Esophagus muscularis mucosa (tissue), 3 donors: ENCODE data around the gene C21orf58.

Experiments used
- POLR2A ChIP-seq: fragments of 450-650 bp; IDR thresholded peaks from one replicate; pipeline ENCODE4 v1.6.1; 2017; ENCODE audit warnings: antibody characterized with exemption, moderate library complexity, mild to moderate bottlenecking, low read depth
- TF ChIP-seq, protein P1 (sequence below), 3 experiments: fragments of 200-600 bp in 2 of 3; fragments of 450-650 bp in 1 of 3; sonication (generic) in 2 of 3; IDR thresholded peaks; one replicate each; pipeline ENCODE4 v1.5.1; 2017 to 2019; ENCODE audit warnings: antibody characterized with exemption in 3 of 3, mild to moderate bottlenecking in 2 of 3, moderate library complexity in 1 of 3

DNA sequence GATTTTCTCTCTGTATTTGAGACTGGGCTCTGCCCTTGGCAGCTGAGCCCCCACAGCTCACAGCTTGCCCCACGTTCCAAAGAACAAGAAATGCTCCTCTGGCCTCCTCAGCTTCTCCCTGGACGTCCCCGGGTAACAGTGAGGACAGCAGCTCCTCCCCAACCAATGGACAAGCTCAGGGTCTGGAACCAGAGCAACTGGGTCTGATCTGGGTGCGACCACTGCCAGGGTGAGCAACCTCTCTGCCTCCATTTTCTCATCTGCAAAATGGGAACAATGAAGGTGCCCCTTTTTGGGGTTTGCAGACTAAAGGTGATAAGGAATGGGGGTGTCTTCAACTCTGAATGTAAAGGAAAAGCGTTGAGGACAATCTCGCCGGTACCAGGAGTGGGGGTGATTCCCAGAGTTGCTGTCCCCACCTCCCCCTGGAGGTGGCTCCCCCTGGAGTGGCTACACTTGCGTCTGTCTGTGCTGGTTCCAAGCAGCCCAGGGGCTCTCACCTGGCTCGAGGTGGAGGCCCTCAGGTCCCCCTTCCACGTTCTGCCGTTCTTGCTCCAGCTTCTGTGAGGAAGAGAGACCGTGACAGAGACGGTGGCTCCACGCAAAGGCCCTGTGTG, 6.9 kb downstream of the C21orf58 start:
- TF ChIP-seq, protein P1, sequence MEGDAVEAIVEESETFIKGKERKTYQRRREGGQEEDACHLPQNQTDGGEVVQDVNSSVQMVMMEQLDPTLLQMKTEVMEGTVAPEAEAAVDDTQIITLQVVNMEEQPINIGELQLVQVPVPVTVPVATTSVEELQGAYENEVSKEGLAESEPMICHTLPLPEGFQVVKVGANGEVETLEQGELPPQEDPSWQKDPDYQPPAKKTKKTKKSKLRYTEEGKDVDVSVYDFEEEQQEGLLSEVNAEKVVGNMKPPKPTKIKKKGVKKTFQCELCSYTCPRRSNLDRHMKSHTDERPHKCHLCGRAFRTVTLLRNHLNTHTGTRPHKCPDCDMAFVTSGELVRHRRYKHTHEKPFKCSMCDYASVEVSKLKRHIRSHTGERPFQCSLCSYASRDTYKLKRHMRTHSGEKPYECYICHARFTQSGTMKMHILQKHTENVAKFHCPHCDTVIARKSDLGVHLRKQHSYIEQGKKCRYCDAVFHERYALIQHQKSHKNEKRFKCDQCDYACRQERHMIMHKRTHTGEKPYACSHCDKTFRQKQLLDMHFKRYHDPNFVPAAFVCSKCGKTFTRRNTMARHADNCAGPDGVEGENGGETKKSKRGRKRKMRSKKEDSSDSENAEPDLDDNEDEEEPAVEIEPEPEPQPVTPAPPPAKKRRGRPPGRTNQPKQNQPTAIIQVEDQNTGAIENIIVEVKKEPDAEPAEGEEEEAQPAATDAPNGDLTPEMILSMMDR (IDR thresholded peaks at IDR 0.05), result no peak
- no peak for TF ChIP-seq POLR2A
